ENCODE results near the gene NEU3. TPM values are rescaled to one million over a fixed set of nuclear protein-coding genes. Genes with fewer than 3 reads are reported as not detected.

The NEU3 gene
- total and polyA plus RNA-seq, 2 of the 13 experiments (the other 11 are each of a cell fraction or from before 2014, with no cell fraction given): 6.3 to 15.3 TPM

DNA sequence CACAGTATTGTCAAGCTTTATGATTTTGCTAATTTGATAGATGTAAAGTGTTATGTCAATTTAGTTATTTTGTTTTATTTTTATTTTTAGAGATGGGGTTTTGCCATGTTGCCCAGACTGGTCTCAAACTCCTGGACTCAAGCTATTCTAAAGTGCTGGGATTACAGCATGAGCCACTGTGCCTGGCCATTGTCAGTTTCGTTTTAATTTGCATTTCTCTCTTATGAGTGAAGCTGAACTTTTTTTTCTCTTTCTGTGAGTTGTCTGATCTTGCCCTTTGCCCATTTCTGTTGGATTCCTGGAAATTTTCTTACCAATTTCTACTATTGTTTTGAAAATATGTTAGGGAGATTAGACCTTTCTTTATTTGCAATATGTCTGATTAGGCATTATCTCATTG, 15.5 kb downstream of the NEU3 start:
- ATAC-seq (no peak), DNase-seq (ENCODE audit: low spot score) (no peak), FAIRE-seq (no peak)
- H3K9me3 ChIP-seq (ENCODE audit: low read length): no peaks in the 10 kb centered on the region
- intact Hi-C loops (cut with micrococcal nuclease; ENCODE audit: unreplicated experiment): no loop called here
- TF ChIP-seq, protein P1, sequence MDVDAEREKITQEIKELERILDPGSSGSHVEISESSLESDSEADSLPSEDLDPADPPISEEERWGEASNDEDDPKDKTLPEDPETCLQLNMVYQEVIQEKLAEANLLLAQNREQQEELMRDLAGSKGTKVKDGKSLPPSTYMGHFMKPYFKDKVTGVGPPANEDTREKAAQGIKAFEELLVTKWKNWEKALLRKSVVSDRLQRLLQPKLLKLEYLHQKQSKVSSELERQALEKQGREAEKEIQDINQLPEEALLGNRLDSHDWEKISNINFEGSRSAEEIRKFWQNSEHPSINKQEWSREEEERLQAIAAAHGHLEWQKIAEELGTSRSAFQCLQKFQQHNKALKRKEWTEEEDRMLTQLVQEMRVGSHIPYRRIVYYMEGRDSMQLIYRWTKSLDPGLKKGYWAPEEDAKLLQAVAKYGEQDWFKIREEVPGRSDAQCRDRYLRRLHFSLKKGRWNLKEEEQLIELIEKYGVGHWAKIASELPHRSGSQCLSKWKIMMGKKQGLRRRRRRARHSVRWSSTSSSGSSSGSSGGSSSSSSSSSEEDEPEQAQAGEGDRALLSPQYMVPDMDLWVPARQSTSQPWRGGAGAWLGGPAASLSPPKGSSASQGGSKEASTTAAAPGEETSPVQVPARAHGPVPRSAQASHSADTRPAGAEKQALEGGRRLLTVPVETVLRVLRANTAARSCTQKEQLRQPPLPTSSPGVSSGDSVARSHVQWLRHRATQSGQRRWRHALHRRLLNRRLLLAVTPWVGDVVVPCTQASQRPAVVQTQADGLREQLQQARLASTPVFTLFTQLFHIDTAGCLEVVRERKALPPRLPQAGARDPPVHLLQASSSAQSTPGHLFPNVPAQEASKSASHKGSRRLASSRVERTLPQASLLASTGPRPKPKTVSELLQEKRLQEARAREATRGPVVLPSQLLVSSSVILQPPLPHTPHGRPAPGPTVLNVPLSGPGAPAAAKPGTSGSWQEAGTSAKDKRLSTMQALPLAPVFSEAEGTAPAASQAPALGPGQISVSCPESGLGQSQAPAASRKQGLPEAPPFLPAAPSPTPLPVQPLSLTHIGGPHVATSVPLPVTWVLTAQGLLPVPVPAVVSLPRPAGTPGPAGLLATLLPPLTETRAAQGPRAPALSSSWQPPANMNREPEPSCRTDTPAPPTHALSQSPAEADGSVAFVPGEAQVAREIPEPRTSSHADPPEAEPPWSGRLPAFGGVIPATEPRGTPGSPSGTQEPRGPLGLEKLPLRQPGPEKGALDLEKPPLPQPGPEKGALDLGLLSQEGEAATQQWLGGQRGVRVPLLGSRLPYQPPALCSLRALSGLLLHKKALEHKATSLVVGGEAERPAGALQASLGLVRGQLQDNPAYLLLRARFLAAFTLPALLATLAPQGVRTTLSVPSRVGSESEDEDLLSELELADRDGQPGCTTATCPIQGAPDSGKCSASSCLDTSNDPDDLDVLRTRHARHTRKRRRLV (CRISPR knock-in tag; IDR thresholded peaks at IDR 0.05): no peak
- TF ChIP-seq, protein P2, sequence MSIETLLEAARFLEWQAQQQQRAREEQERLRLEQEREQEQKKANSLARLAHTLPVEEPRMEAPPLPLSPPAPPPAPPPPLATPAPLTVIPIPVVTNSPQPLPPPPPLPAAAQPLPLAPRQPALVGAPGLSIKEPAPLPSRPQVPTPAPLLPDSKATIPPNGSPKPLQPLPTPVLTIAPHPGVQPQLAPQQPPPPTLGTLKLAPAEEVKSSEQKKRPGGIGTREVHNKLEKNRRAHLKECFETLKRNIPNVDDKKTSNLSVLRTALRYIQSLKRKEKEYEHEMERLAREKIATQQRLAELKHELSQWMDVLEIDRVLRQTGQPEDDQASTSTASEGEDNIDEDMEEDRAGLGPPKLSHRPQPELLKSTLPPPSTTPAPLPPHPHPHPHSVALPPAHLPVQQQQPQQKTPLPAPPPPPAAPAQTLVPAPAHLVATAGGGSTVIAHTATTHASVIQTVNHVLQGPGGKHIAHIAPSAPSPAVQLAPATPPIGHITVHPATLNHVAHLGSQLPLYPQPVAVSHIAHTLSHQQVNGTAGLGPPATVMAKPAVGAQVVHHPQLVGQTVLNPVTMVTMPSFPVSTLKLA (IDR thresholded peaks at IDR 0.05): no peak
- no peak for TF ChIP-seq ZNF124 (CRISPR knock-in tag; IDR thresholded peaks at IDR 0.05)
- TF ChIP-seq, protein P3, sequence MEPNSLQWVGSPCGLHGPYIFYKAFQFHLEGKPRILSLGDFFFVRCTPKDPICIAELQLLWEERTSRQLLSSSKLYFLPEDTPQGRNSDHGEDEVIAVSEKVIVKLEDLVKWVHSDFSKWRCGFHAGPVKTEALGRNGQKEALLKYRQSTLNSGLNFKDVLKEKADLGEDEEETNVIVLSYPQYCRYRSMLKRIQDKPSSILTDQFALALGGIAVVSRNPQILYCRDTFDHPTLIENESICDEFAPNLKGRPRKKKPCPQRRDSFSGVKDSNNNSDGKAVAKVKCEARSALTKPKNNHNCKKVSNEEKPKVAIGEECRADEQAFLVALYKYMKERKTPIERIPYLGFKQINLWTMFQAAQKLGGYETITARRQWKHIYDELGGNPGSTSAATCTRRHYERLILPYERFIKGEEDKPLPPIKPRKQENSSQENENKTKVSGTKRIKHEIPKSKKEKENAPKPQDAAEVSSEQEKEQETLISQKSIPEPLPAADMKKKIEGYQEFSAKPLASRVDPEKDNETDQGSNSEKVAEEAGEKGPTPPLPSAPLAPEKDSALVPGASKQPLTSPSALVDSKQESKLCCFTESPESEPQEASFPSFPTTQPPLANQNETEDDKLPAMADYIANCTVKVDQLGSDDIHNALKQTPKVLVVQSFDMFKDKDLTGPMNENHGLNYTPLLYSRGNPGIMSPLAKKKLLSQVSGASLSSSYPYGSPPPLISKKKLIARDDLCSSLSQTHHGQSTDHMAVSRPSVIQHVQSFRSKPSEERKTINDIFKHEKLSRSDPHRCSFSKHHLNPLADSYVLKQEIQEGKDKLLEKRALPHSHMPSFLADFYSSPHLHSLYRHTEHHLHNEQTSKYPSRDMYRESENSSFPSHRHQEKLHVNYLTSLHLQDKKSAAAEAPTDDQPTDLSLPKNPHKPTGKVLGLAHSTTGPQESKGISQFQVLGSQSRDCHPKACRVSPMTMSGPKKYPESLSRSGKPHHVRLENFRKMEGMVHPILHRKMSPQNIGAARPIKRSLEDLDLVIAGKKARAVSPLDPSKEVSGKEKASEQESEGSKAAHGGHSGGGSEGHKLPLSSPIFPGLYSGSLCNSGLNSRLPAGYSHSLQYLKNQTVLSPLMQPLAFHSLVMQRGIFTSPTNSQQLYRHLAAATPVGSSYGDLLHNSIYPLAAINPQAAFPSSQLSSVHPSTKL (CRISPR knock-in tag; IDR thresholded peaks at IDR 0.05): no peak
- TF ChIP-seq, protein P4, sequence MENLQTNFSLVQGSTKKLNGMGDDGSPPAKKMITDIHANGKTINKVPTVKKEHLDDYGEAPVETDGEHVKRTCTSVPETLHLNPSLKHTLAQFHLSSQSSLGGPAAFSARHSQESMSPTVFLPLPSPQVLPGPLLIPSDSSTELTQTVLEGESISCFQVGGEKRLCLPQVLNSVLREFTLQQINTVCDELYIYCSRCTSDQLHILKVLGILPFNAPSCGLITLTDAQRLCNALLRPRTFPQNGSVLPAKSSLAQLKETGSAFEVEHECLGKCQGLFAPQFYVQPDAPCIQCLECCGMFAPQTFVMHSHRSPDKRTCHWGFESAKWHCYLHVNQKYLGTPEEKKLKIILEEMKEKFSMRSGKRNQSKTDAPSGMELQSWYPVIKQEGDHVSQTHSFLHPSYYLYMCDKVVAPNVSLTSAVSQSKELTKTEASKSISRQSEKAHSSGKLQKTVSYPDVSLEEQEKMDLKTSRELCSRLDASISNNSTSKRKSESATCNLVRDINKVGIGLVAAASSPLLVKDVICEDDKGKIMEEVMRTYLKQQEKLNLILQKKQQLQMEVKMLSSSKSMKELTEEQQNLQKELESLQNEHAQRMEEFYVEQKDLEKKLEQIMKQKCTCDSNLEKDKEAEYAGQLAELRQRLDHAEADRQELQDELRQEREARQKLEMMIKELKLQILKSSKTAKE (CRISPR knock-in tag; IDR thresholded peaks at IDR 0.05; ENCODE audit: borderline replicate concordance): no peak
- TF ChIP-seq, protein P5, sequence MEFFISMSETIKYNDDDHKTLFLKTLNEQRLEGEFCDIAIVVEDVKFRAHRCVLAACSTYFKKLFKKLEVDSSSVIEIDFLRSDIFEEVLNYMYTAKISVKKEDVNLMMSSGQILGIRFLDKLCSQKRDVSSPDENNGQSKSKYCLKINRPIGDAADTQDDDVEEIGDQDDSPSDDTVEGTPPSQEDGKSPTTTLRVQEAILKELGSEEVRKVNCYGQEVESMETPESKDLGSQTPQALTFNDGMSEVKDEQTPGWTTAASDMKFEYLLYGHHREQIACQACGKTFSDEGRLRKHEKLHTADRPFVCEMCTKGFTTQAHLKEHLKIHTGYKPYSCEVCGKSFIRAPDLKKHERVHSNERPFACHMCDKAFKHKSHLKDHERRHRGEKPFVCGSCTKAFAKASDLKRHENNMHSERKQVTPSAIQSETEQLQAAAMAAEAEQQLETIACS (CRISPR knock-in tag; IDR thresholded peaks at IDR 0.05): no peak
- no peak for TF ChIP-seq ZNF274 (CRISPR knock-in tag; IDR thresholded peaks at IDR 0.05)
- no TSS peak for BruUV-seq (replicated peaks)
- ChIA-PET CTCF (ENCODE audit: low intra/inter-chr PET ratio, low total read pairs) (no interaction called here), POLR2A (no interaction called here)
- in situ Hi-C loops (cut with HindIII; ENCODE audit: extremely low pct_ligation_motif_present, low pct_unique_long_range_greater_than_20kb): no loop called here
- no peak overlapping the region for H3K27ac ChIP-seq (ENCODE audit: extremely low read length, insufficient read depth, low read length)
- no peak overlapping the region for H2AFZ ChIP-seq (ENCODE audit: low read length)
- 72% methylated on average over 1 of the region's 1 CpG for WGBS (ENCODE audit: low lambda C conversion rate)
- no peak overlapping the region for H3K4me3 ChIP-seq (replicated peaks in 1 of 3; ENCODE audit: insufficient read depth in 1 of 3, low read depth in 2 of 3, low read length in 3 of 3)
- no peak overlapping the region for H3K9ac ChIP-seq (ENCODE audit: insufficient read depth, low read depth, low read length)
- H3K4me2 ChIP-seq (ENCODE audit: low read depth, low read length): no peak overlapping the region
- H3K36me3 ChIP-seq (replicated peaks in 1 of 2; ENCODE audit: control insufficient read depth in 1 of 2, insufficient read depth in 2 of 2, low read length in 2 of 2): peaks cover 8 to 35% of the 10 kb centered on the region in 2 experiments
- no peaks in the 10 kb centered on the region for H3K27me3 ChIP-seq (ENCODE audit: control insufficient read depth in 1 of 2, insufficient read depth in 2 of 2, low read length in 2 of 2)
- no peaks in the 10 kb centered on the region for H3K4me1 ChIP-seq (ENCODE audit: insufficient read depth, low read length)
- no peaks in the 10 kb centered on the region for H4K20me1 ChIP-seq (ENCODE audit: insufficient read depth, low read length)
- no peaks in the 10 kb centered on the region for H3K79me2 ChIP-seq (ENCODE audit: insufficient read depth, low read length)
